GM18870 (cell line): ENCODE data around the gene B3GNT5.

Experiments
- ATAC-seq: cut with Tn5 transposase; IDR thresholded peaks from one replicate; pipeline ENCODE4 v1.9.1; 2021; ENCODE audit warnings: moderate library complexity; ENCODE audit not compliant: unreplicated experiment

B3GNT5 gene

DNA sequence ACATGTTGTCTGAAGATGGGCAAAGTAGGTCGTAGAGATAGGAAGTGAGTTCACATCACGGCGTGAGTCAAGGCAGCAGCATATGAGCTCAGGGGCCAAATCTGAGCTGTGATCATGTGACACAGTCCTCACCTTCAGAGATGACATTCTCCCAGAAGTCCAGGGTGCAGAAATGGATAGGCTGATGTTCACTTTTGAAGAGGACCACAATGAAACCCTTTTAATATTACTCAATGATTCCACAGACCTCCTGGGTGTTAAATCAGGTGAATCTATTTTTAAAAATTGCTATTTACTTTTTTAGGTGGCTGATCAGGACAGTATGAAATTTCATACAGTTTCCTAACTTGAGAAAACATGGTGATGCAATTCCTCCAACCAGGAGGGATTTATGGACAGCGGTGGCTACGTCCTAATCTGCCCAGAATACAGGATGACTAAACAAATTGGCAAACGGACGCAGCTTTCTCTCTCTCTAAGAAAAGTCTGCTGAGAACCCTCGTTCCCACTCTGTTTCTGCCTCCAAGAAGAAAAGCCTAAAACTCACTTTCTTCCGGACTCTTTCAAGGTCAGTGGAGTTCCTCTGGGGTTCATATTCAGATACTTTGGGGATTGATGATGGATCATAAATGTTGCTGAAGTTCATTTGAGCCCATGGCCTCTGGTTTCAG, 34.4 kb downstream of the B3GNT5 start:
- ATAC-seq = no peak

DNA sequence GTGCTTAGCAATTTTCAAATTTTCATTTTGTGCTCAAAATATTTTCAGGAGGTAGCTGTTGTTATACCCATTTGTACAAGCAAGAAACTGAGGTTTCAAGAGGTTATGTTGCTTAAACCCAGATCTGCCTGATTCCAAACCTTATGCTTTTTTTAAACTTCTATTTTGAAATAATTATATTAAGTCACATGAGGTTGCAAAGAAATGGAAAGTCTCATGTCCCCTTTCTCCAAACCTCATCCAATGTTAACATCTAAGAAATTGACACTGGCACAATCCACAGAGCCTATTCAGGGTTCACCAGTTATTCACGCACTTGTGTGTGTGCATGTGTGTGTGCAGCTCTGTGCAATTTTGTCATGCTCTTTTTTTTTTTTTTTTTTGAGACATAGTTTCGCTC, 35.1 kb downstream of the B3GNT5 start:
- no peak for ATAC-seq

DNA sequence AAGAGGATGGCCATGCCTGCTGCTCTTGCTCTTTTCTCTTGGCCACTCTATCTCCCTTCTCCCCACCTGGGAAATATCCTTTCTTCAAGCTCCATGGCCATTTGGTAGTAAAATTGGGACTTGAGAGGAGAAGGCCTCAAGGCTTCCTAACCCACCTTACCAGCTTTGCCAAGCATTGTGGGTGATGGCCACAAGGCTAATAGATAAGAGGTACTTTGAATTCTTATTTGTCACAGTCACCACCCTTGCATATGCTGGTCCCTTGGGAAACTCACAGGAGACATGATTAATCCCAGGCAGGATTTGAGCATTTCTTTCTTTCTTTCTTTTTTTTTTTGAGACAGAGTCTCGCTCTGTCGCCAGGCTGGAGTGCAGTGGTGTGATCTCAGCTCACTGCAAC, 37.2 kb downstream of the B3GNT5 start:
- no peak for ATAC-seq

DNA sequence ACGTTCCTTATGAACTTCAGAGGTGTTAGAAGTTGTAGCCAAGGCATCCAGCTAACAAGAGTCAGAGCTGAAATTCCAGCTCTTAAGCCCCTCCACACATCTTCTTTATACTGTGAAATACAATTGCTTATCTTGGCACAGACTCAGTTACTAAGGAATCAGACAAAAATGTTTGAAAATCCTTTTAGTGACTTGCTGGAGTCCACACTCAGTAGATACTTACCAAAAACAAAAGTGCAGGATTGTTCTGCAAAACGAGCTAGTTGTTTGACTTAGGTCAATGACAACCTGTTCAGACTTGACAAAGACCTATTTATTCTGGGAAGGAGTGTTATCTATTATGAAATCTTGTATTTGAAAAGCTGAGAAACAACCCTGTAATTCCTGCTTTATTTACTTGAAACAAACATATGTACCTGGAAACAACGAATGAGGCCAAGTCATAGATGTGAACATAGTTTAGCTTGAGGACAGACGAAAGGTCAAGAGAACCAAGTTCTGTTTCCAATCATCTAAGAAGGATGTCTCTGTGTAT, 38.5 kb downstream of the B3GNT5 start:
- ATAC-seq = no peak

DNA sequence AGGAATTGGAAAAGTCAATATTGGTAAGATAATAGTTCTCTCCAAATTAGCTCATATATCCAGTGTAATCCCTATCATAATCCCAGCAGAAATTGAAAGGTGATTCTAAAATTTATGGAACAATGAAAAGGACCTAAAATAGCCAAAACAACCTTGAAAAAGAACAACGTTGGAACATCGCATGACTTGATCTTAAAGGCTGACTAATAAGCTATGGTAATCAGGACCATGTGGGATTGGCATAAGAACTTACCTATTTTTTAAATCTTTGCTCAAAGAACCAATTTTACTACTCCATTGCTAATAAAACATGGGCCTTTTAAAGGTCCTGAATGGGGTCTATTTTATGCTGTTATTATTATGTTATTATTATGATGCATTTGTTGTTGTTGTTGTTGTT, 40.9 kb downstream of the B3GNT5 start:
- no peak for ATAC-seq

DNA sequence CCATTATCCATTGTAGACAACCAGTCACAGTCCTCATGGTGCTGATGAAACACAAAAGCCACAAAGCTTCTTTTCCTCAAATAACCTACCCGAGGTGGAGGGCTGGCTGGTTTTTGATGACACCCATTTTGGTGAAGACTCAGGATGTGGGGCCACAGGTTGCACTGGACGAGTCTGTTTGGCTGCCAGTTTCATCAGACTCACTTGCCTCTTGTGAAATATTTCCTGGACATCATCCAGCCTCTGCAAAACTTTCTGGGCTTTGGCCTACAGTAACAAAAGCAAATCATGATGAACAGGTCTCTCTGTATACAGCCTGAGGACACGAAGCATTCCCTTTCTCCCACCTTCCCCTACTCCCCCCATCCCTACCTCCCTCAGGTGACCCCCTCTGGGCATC, 42.2 kb downstream of the B3GNT5 start:
- no peak for ATAC-seq

DNA sequence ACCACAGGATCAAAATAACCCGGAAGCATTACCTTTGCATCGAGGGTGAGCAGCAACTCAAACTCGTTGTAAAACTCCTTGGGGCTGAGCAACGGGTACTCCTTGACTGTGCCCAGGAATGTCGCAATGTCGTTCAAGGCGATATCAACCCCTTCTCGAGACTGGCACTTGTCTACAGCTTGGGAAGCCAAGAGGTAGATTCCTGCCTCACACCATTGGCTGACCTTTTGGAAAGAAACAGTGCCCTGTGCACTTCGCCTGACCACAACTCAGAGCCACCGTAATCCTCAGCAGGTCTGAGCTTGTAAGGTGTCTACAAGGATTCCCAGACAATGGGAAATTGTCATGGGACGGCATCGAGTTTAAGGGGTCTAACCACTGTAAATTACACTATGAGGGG, 43.9 kb downstream of the B3GNT5 start:
- no peak for ATAC-seq

DNA sequence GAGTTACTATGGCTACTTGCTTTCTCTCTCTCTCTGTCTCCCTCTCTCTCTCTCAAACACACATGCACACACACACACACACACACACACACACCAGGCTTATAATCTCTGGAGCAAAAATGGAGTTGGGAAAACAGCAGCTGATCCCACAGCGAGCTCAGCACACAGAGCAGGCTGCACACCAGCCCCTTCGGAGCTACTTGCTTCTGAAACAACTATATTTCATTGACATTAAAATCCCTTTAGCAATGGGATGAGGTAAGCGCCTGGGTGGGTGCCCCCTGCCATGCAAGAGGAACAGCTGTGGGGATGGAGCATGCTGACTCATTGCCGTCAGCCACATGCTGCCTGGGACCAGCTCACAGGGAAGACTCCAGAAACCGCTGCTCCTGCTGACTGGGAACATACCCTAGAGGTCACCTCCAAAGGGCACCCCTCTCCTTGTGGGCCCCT, 45.7 kb downstream of the B3GNT5 start:
- ATAC-seq = no peak

DNA sequence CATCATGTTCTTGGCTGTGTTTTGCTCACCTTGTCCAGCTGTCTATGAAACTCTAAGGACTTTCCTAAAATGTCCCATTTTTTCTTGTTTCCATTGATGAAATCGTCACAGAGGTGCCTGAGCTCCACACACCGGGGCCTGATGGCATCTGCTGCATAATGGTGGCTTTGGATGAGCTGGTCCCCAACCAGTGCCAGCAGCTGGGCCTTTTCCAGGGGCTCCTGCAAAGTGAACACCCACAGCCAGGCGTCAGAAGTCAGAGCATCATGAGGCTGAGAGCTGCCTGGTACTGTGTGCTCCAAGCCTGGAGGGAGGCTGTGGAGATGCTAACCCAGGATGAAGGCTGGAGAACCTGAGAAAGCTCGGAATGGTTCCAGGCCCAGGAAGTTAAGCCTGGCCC, 46.9 kb downstream of the B3GNT5 start:
- ATAC-seq = no peak

DNA sequence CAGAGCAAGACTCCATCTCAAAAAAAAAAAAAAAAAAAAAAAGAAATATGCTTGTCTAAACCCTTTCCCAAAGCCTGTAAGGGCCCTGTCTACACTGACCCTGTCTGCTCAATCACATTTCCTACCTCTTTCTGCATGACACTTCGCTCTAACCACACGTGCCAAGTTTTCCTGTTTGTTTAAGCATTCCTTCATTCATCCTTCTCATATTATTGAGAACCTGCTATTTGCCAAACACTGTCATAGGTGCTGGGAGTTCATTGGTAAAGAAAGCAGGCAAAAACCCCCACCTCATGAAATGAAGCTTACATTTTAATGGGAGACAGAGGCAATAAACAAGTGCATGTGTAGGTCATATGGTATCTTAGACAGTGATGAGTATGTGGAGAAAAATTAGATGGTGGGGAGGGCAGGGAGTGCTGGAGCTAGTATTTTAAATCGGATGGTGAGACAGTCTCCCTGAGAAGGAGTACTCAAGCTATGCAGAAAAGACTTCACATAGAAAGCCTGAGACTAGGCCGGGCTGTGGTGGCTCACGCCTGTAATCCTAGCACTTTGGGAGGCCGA, 48.0 kb downstream of the B3GNT5 start:
- no peak for ATAC-seq

DNA sequence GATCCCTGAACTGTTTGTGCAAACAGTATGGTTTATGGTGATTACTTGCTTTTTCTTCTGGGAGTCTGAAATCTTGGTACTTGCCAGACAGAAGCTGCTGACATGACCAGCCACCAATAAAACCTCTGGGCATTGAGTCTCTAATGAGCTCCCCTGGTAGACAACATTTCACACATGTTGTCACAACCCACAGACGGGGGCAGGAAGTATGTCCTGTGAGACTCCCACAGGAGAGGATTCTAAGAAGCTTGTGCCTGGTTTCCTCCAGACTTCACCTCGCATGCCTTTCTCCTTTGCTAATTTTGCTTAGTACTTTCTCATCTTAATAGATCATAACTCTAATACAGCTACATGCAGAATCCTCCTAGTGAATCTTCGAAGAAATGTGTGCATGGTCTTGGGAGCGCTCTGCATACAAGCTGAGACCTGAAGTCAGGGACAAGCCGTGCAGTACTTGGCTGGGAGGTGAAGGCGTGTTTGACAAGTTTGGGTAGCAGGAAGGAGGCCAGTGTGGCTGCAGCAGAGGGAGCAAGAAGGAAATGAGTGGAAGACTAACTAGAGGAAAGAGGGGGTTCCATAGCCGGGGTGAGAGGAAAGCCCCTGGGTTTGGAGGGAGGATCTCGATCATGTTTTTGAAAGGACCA, 49.0 kb downstream of the B3GNT5 start:
- no peak for ATAC-seq

DNA sequence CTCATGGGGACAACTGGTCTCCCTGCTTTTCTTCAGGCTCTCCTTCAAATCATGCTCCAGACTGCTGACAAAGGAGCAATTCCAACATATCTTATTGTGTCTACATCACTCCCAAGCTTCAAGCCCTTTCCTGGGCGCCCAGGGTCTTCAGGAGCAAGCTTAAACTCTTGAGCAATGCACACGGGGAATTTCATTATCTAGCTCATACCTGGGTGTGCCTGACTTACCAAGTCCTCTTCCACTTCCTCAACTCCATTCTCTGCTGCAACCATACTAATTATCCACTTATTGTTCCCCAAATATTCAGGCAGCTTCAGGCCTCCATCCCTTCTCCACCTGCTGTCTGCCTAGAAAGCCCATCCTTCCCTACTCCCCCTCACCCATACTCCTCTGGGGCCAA, 50.6 kb downstream of the B3GNT5 start:
- ATAC-seq = no peak

DNA sequence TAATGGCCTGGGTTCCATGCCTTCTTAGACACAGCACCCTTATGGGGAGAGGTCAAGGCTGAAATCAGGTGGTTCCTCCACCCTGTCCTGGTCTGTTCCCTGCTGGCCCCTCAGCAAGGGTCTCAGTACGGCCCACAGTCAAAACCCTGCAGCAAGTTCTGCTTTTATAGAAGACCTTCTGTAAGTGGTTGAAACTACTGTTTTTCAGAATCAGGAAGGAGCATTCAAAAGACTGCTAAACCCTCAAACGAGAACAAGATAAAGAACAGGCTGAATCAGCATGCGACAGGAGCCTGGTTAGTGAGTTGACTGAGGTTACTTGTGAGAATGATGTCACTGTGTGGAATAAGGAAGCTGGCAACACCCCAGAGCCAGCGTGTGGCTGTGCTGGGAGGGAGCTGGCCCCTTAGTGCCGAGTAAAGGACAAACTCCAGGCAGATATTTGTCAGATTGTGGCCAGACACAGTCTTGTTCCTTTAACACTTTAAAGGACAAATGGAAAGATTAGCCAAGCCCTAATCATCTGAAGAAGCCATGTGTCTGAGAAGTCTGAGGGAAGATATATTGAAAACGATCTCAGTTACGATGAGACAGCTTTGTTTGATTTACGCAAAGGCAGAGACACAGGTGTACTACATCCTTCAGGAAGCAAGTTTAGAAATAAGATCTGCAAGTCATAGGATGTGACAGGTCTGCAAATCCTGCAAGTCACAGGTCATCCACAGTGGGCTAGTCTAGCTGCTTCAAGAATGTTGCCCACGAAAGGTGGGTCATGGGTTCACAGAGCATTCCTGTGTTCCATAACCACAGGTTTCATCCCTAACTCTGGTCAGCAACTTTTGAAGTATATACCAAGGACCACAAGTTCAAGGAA, 54.0 kb downstream of the B3GNT5 start:
- ATAC-seq = peak; percentile 79

DNA sequence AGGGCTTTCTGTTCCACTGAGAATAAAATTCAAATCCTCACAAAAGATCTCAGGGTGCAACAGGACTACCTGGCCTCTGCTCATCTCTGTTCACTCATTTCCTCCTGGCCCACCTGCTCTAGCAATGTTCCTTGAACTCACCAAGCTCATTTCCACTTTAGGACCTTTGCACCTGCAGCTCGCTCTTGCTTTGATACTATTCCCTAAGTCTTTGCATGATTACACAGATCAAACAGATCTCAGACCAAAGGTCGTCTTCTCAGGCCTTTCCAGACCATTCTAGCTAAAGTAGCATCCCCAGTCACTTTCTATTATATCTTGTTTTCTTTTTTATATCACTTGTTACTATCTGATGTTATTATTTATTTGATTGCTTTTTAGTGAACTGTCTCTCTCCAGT, 54.7 kb downstream of the B3GNT5 start:
- no peak for ATAC-seq

DNA sequence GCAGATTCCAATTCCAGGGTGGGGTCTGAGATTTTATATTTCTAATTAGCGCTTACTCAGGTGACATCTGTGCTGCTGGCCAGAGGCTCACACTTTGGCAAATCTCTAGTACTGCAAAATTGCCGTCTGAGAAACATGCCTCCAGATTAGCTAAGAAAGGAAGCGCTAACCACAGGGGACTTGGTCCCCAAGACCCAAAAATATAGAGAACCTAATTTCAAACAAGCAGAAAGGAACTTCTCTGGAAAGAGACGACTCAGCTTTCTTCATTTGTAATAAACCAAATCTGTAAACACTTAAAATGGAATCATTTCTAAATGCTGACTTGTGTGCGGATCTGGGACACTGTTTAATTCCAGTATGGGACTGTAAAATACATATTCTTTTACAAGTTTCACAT, 55.7 kb downstream of the B3GNT5 start:
- ATAC-seq = no peak

DNA sequence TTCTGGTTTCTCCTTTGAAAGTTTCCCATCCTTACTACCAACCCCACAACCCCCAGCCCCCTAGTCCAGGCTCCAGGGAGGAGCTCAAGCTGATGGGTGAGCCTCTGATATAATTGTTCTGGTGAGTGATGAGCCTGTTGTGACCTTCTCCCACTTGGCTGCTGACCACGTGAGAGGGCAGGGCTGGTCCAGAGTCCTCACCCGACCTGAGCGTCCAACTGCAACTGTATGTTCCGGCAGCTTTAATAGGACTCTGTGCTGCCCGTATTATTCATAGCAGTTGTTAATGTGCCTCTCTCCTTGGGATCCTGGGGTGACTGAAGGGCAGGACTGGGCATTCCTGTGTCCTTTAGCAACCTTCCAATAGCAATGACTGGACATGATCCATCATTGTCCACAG, 56.2 kb downstream of the B3GNT5 start:
- ATAC-seq = no peak

DNA sequence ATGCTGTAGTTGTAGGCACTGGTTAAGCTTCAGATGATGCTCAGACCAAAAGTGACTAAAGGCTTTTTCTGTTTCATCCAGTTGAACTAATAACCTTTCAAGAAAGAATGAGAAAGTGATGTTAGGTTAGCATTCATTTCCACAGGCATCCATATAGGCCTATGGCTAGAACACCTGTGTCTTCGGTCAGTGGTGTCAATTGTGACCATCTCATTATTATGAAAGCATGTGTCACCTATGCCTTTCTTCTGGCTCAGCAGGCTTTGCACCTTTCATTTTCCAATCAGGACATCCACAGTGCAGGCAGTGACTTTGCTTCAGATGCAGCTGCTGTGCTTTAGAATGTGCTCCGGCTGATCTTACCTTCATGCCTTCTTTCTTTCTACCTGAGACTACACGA, 57.9 kb downstream of the B3GNT5 start:
- ATAC-seq = no peak

DNA sequence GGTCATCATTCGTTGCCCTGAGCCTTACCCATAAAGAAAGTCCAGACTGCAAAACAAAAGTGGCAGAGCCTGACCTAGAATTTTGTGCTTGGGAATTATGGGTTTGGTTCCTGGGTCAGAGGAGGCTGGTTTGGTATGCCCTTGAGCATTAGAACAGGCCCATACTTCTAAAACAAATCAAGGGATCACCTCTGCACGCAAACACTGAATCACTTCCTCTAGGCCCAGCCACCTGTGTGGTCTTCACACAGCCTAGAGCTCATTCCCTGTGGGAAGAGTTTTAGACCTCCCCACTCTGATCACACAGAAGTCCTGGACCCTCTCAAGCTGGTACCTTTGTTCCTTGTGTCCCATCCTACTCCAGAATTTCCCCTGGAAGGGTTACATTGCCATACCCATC, 59.4 kb downstream of the B3GNT5 start:
- no peak for ATAC-seq

DNA sequence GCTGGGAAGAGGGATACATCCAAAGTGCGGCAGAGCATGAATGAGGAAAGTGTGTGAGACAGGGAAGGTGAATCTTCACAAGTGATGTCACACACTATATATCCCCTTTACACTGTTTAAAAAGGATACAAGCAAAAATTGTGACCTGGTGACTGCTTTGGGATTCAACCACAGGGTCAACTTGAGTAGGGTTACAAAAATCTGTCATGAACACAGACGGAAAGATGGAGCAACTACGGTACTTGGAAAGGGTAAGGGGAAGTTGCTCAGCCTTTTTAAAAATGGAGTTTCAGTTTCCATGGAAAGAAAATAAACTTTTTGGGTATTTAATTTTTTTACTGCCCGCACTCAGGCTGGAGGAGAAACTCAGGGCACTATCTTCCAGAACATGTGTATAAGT, 60.3 kb downstream of the B3GNT5 start:
- ATAC-seq = no peak

DNA sequence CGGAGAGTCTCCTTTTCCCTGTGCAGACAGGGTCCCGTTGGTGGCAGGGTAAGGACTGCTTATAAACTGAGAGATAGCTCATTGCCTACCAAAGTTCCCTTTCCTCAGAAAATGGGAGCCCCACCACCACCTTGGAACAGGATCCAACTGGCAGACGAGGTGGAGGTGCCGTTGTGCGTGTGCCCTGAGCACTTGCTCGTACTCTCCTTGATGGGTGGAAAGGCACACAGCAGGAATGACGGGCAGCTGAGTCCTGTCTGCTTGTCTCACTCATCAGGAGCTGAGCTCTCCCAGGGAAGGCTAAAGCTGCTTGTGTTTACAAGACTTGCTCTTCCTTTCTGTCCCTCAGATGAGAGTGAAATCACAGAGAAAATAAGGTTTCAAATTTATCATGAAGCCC, 60.7 kb downstream of the B3GNT5 start:
- no peak for ATAC-seq

DNA sequence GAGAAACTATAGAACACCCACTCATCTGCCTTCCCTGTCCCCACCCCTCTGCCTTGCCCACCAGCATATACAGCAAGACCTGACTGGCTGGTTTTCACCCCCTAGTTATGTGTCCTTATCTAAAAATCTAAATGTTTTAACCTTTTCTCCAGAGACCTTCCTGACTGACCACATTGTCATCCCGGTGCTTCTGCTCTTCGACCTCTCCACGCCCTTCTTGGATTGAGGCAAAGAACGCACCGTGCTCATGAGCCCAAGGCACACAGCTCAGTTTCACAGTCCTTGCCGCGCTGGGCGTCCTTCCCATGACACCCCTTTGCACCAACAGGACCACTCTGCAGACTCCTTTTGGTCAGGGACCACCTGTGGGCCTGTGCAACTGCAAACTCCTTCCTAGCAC, 62.7 kb downstream of the B3GNT5 start:
- ATAC-seq = no peak
